Neural cell (in vitro differentiated cells): ENCODE results near the gene KCNMB4. TPM values are rescaled to one million over a fixed set of nuclear protein-coding genes. Genes with fewer than 3 reads are reported as not detected.

ENCODE experiments used
- H2AFZ ChIP-seq: fragments of 200-600, 300-800 bp; sonication (generic), shearing (Covaris generic); 2 replicates; pipeline ENCODE4 v1.6.0; 2014; ENCODE audit warnings: low read depth, mild to moderate bottlenecking, antibody characterized with exemption, low read length, moderate library complexity
- H3F3A ChIP-seq: fragments of 200-600 bp; shearing (Covaris generic); 2 replicates; pipeline ENCODE4 v1.6.1; 2016; ENCODE audit warnings: mild to moderate bottlenecking, moderate library complexity, mixed read lengths, antibody characterized with exemption, low read length; ENCODE audit not compliant: insufficient read depth, poor library complexity, severe bottlenecking
- H3K27ac ChIP-seq: fragments of 200-600, 300-800 bp; sonication (generic), shearing (Covaris generic); 2 replicates; pipeline ENCODE4 v1.5.1; 2014; ENCODE audit warnings: mild to moderate bottlenecking, low read length, moderate library complexity
- H3K27me3 ChIP-seq: fragments of 300-800, 200-600 bp; sonication (generic), shearing (Covaris generic); 2 replicates; pipeline ENCODE4 v1.6.0; 2014; ENCODE audit warnings: mild to moderate bottlenecking, low read depth, low read length, moderate library complexity; ENCODE audit not compliant: insufficient read depth
- H3K36me3 ChIP-seq: fragments of 300-800, 200-600 bp; sonication (generic), shearing (Covaris generic); 2 replicates; pipeline ENCODE4 v1.5.1; 2014; ENCODE audit warnings: mild to moderate bottlenecking, antibody characterized with exemption, low read length, moderate library complexity; ENCODE audit not compliant: insufficient read depth
- H3K4me2 ChIP-seq: fragments of 300-800, 200-600 bp; sonication (generic), shearing (Covaris generic); 2 replicates; pipeline ENCODE4 v1.6.0; 2014; ENCODE audit warnings: mild to moderate bottlenecking, low read length
- H3K4me3 ChIP-seq: fragments of 300-800, 200-600 bp; sonication (generic), shearing (Covaris generic); 2 replicates; pipeline ENCODE4 v1.5.1; 2014; ENCODE audit warnings: mild to moderate bottlenecking, low read length, moderate library complexity
- H3K79me2 ChIP-seq: fragments of 200-600 bp; shearing (Covaris generic); replicated peaks from 2 replicates; pipeline ENCODE4 v1.6.0; 2014; ENCODE audit warnings: mild to moderate bottlenecking, low read length, moderate library complexity; ENCODE audit not compliant: insufficient read depth
- H3K9ac ChIP-seq: fragments of 300-800, 200-600 bp; sonication (generic), shearing (Covaris generic); 2 replicates; pipeline ENCODE4 v1.6.1; 2016; ENCODE audit warnings: mild to moderate bottlenecking, low read length, mixed read lengths
- H3K9me2 ChIP-seq: fragments of 200-600 bp; shearing (Covaris generic); 2 replicates; pipeline ENCODE4 v1.6.1; 2016; ENCODE audit warnings: mild to moderate bottlenecking, low read length, mixed read lengths; ENCODE audit not compliant: insufficient read depth
- H3K9me3 ChIP-seq: fragments of 200-600, 300-800 bp; sonication (generic), shearing (Covaris generic); 2 replicates; pipeline ENCODE4 v1.6.1; 2016; ENCODE audit warnings: mild to moderate bottlenecking, mixed run types, low read length, moderate library complexity, mixed read lengths
- H4K20me1 ChIP-seq: fragments of 200-600 bp; shearing (Covaris generic); 2 replicates; pipeline ENCODE4 v1.6.1; 2016; ENCODE audit warnings: mild to moderate bottlenecking, mixed run types; ENCODE audit not compliant: insufficient read depth
- CTCF ChIP-seq: fragments of 450-650 bp; IDR thresholded peaks from 2 replicates; pipeline ENCODE4 v1.5.1; 2014; ENCODE audit warnings: antibody characterized with exemption, mild to moderate bottlenecking, moderate library complexity; ENCODE audit not compliant: poor library complexity, severe bottlenecking
- EP300 ChIP-seq: fragments of 450-650 bp; conservative IDR thresholded peaks from 2 replicates; pipeline ENCODE4 v1.6.1; 2014; ENCODE audit warnings: antibody characterized with exemption, mild to moderate bottlenecking, moderate library complexity; ENCODE audit not compliant: poor library complexity, severe bottlenecking
- EZH2 ChIP-seq: fragments of 200-600, 300-800 bp; shearing (Covaris generic), sonication (generic); IDR thresholded peaks from 2 replicates; pipeline ENCODE4 v1.6.1; 2014; ENCODE audit warnings: antibody characterized with exemption, low read length, borderline replicate concordance, mild to moderate bottlenecking; ENCODE audit not compliant: insufficient read depth, poor library complexity, severe bottlenecking
- MXI1 ChIP-seq: fragments of 450-650 bp; conservative IDR thresholded peaks from 2 replicates; pipeline ENCODE4 v1.6.1; 2014; ENCODE audit warnings: antibody characterized with exemption, mild to moderate bottlenecking; ENCODE audit not compliant: poor library complexity, severe bottlenecking
- POLR2AphosphoS5 ChIP-seq: IDR thresholded peaks from 2 replicates; pipeline ENCODE4 v1.6.1; 2012
- RAD21 ChIP-seq: fragments of 450-650 bp; conservative IDR thresholded peaks from 2 replicates; pipeline ENCODE4 v1.6.1; 2014; ENCODE audit warnings: antibody characterized with exemption, mild to moderate bottlenecking, moderate library complexity
- REST ChIP-seq: IDR thresholded peaks from 2 replicates; pipeline ENCODE4 v1.6.1; 2012; ENCODE audit warnings: borderline replicate concordance
- SMC3 ChIP-seq: fragments of 450-650 bp; conservative IDR thresholded peaks from 2 replicates; pipeline ENCODE4 v1.6.1; 2014; ENCODE audit warnings: antibody characterized with exemption, mild to moderate bottlenecking, moderate library complexity; ENCODE audit not compliant: poor library complexity
- TAF1 ChIP-seq: IDR thresholded peaks from 2 replicates; pipeline ENCODE4 v1.6.1; 2012; ENCODE audit warnings: low read depth
- polyA plus RNA-seq: library from polyadenylated mRNA; depleted of rRNA; stranded (reverse); fragments of >200 nt; gene quantifications from 2 replicates; pipeline ENCODE4 v1.2.3, GENCODE V29; 2014

KCNMB4 gene
- polyA plus RNA-seq, 1 donor from 2014 or later: 26.4 TPM

- TF ChIP-seq EZH2: no peak
- no peak for TF ChIP-seq CTCF
- no peak for TF ChIP-seq RAD21
- no peak for TF ChIP-seq TAF1
- no peak for TF ChIP-seq MXI1
- no peak for TF ChIP-seq POLR2AphosphoS5
- TF ChIP-seq REST: no peak
- no peak for TF ChIP-seq SMC3
- no peak for TF ChIP-seq EP300
- no peak overlapping the region for H3K9ac ChIP-seq
- no peak overlapping the region for H3K4me2 ChIP-seq
- H3K27me3 ChIP-seq: no peaks in the 10 kb centered on the region
- no peaks in the 10 kb centered on the region for H3F3A ChIP-seq
- no peaks in the 10 kb centered on the region for H3K79me2 ChIP-seq
- no peak overlapping the region for H2AFZ ChIP-seq
- no peaks in the 10 kb centered on the region for H4K20me1 ChIP-seq
- no peaks in the 10 kb centered on the region for H3K9me2 ChIP-seq
- H3K9me3 ChIP-seq: no peaks in the 10 kb centered on the region
- H3K36me3 ChIP-seq: peaks cover 3% of the 10 kb centered on the region
- no peak overlapping the region for H3K27ac ChIP-seq
- no peak overlapping the region for H3K4me3 ChIP-seq
These were observed 38.5 kb upstream of the KCNMB4 start for GRCh38 chr12:70327541-70327940.

- no peak overlapping the region for H3K9ac ChIP-seq
These were observed 36.4 kb upstream of the KCNMB4 start for GRCh38 chr12:70329728-70330127.

More at GRCh38 chr12:70329728-70330127, 36.4 kb upstream of the KCNMB4 start:
- Histone ChIP-seq H4K20me1 (no peaks in the 10 kb centered on the region), H3K36me3 (no peaks in the 10 kb centered on the region), H3K4me3 (no peak overlapping the region), H3F3A (no peaks in the 10 kb centered on the region), H3K4me2 (no peak overlapping the region), H3K27me3 (no peaks in the 10 kb centered on the region), H3K79me2 (no peaks in the 10 kb centered on the region), H2AFZ (no peak overlapping the region), H3K9me3 (no peaks in the 10 kb centered on the region), H3K9me2 (no peaks in the 10 kb centered on the region), H3K27ac (no peak overlapping the region)
- no peak for TF ChIP-seq EP300
- no peak for TF ChIP-seq RAD21
- no peak for TF ChIP-seq POLR2AphosphoS5
- TF ChIP-seq TAF1: no peak
- no peak for TF ChIP-seq REST
- no peak for TF ChIP-seq EZH2
- TF ChIP-seq MXI1: no peak
- TF ChIP-seq CTCF: no peak
- no peak for TF ChIP-seq SMC3
